Measurements from ENCODE around the gene EPHB2.

EPHB2 gene

GRCh38 chr1:22949822-22950331, 239.2 kb downstream of the EPHB2 start:
- no peaks in the 10 kb centered on the region for H3K9me3 ChIP-seq (ENCODE audit: control insufficient read depth, insufficient read depth, low read depth, low read length)
- no peaks in the 10 kb centered on the region for H3K36me3 ChIP-seq (ENCODE audit: control insufficient read depth in 2 of 2, insufficient read depth in 1 of 2, low read length in 2 of 2)
- POLR2A ChIA-PET, result no interaction called here
- no peak overlapping the region for H3K27ac ChIP-seq (ENCODE audit: extremely low read depth, low read depth, low read length)
- CTCF ChIA-PET, result interaction anchor here (0.5 to 0.7 kb wide), 4 partner anchors 14 to 849 kb away, joined by 3 to 5 read pairs (median 3); no protein-coding TSS in a partner anchor
- TF ChIP-seq SCRT2 (tag by site-specific recombination; IDR thresholded peaks at IDR 0.05) (peak; percentile 72), ZBTB44 (tag by site-specific recombination; IDR thresholded peaks at IDR 0.05) (no peak), PATZ1 (tag by site-specific recombination; IDR thresholded peaks at IDR 0.05) (no peak)
- no peak overlapping the region for H3K4me3 ChIP-seq (ENCODE audit: low read depth, low read length)
- H3K4me1 ChIP-seq (ENCODE audit: control insufficient read depth, insufficient read depth, low read length), result no peaks in the 10 kb centered on the region

GRCh38 chr1:22951796-22952195, 241.2 kb downstream of the EPHB2 start:
- Histone ChIP-seq H3K36me3 (ENCODE audit: control insufficient read depth in 2 of 2, insufficient read depth in 1 of 2, low read length in 2 of 2) (no peaks in the 10 kb centered on the region), H3K4me1 (ENCODE audit: control insufficient read depth, insufficient read depth, low read length) (no peaks in the 10 kb centered on the region), H3K9me3 (ENCODE audit: control insufficient read depth, insufficient read depth, low read depth, low read length) (no peaks in the 10 kb centered on the region), H3K27ac (ENCODE audit: extremely low read depth, low read depth, low read length) (no peak overlapping the region), H3K4me3 (ENCODE audit: low read depth, low read length) (no peak overlapping the region)
- CTCF ChIA-PET, result interaction anchor here (0.6 kb wide), 2 partner anchors 260 to 344 kb away, joined by 3 read pairs; no protein-coding TSS in a partner anchor
- POLR2A ChIA-PET, result no interaction called here
- TF ChIP-seq ZNF677 (tag by site-specific recombination; IDR thresholded peaks at IDR 0.05), result no peak
- no peak for TF ChIP-seq ZNF112 (tag by site-specific recombination; IDR thresholded peaks at IDR 0.05)
- no peak for TF ChIP-seq ZNF548 (tag by site-specific recombination; IDR thresholded peaks at IDR 0.05)
- TF ChIP-seq ZNF513 (tag by site-specific recombination; IDR thresholded peaks at IDR 0.05), result no peak
- TF ChIP-seq ELK4 (IDR thresholded peaks at IDR 0.05; ENCODE audit: borderline replicate concordance, low read depth, low read length), result no peak

- ChIA-PET POLR2A (no interaction called here), CTCF (interaction anchor here (0.9 kb wide), 1 partner anchor 90 kb away, joined by 3 read pairs; no protein-coding TSS in a partner anchor)
- Histone ChIP-seq H3K4me1 (ENCODE audit: control insufficient read depth, insufficient read depth, low read length) (no peaks in the 10 kb centered on the region), H3K36me3 (ENCODE audit: control insufficient read depth in 2 of 2, insufficient read depth in 1 of 2, low read length in 2 of 2) (no peaks in the 10 kb centered on the region), H3K9me3 (ENCODE audit: control insufficient read depth, insufficient read depth, low read depth, low read length) (no peaks in the 10 kb centered on the region), H3K27ac (ENCODE audit: extremely low read depth, low read depth, low read length) (no peak overlapping the region), H3K4me3 (ENCODE audit: low read depth, low read length) (no peak overlapping the region)
- no peak for TF ChIP-seq ZNF670 (tag by site-specific recombination; IDR thresholded peaks at IDR 0.05; ENCODE audit: low read depth)
- no peak for TF ChIP-seq KLF10 (tag by site-specific recombination; IDR thresholded peaks at IDR 0.05)
Observed at GRCh38 chr1:22952694-22953056, 242.0 kb downstream of the EPHB2 start.

GRCh38 chr1:22953057-22953739, 242.6 kb downstream of the EPHB2 start:
- CTCF ChIA-PET, result interaction anchor here (0.9 kb wide), 1 partner anchor 91 kb away, joined by 3 read pairs; no protein-coding TSS in a partner anchor
- POLR2A ChIA-PET, result no interaction called here
- TF ChIP-seq YY1 (tag by site-specific recombination; IDR thresholded peaks at IDR 0.05) (no peak), ZNF561 (tag by site-specific recombination; IDR thresholded peaks at IDR 0.05; ENCODE audit: borderline replicate concordance) (no peak), ZNF433 (tag by site-specific recombination; IDR thresholded peaks at IDR 0.05; ENCODE audit: low read depth) (no peak), PATZ1 (tag by site-specific recombination; IDR thresholded peaks at IDR 0.05) (no peak), ZXDB (tag by site-specific recombination; IDR thresholded peaks at IDR 0.05) (no peak), MZF1 (tag by site-specific recombination; IDR thresholded peaks at IDR 0.05; ENCODE audit: borderline replicate concordance) (no peak)

More at GRCh38 chr1:22953057-22953739, 242.6 kb downstream of the EPHB2 start:
- no peaks in the 10 kb centered on the region for H3K9me3 ChIP-seq (ENCODE audit: control insufficient read depth, insufficient read depth, low read depth, low read length)
- H3K4me1 ChIP-seq (ENCODE audit: control insufficient read depth, insufficient read depth, low read length), result no peaks in the 10 kb centered on the region
- no peak overlapping the region for H3K27ac ChIP-seq (ENCODE audit: extremely low read depth, low read depth, low read length)
- no peaks in the 10 kb centered on the region for H3K36me3 ChIP-seq (ENCODE audit: control insufficient read depth in 2 of 2, insufficient read depth in 1 of 2, low read length in 2 of 2)
- H3K4me3 ChIP-seq (ENCODE audit: low read depth, low read length), result no peak overlapping the region

Measured in HEK293 (cell line).